Astrocyte (in vitro differentiated cells and primary cell): ENCODE measurements around the gene EPHB2.

Experiments
- CTCF ChIP-seq: IDR thresholded peaks from 2 replicates; pipeline ENCODE4 v1.5.1; 2011; ENCODE audit warnings: low read depth, mild to moderate bottlenecking, inconsistent platforms, low read length, moderate library complexity; ENCODE audit not compliant: insufficient read depth
- EZH2 ChIP-seq: IDR thresholded peaks from 2 replicates; pipeline ENCODE4 v1.6.1; 2012; ENCODE audit warnings: mild to moderate bottlenecking, low read length, inconsistent platforms; ENCODE audit not compliant: insufficient read depth

- no peak for TF ChIP-seq EZH2
- TF ChIP-seq CTCF, result no peak
Measured at GRCh38 chr1:22806584-22806983, 95.9 kb downstream of the EPHB2 start.
